Skeletal muscle tissue (tissue), 4 donors: ENCODE measurements around the gene NPEPPS. TPM values are rescaled to one million over a fixed set of nuclear protein-coding genes. Genes with fewer than 3 reads are reported as not detected.

Experiments used
- H3K27ac ChIP-seq: one replicate; pipeline ENCODE4 v1.7.0; 2013; ENCODE audit warnings: mild to moderate bottlenecking, low read depth, low read length, inconsistent platforms
- H3K27me3 ChIP-seq, 3 donors: one replicate each; pipeline ENCODE4 v1.7.0; 2013; ENCODE audit warnings: low read length in 3 of 3; ENCODE audit not compliant: control insufficient read depth in 3 of 3, insufficient read depth in 3 of 3
- H3K36me3 ChIP-seq, 3 donors: one replicate each; pipeline ENCODE4 v1.7.0; 2013; ENCODE audit warnings: low read length in 3 of 3; ENCODE audit not compliant: control insufficient read depth in 3 of 3, insufficient read depth in 3 of 3
- H3K4me1 ChIP-seq, 3 donors: one replicate each; pipeline ENCODE4 v1.7.0; 2013; ENCODE audit warnings: low read length in 3 of 3, mild to moderate bottlenecking in 3 of 3; ENCODE audit not compliant: control insufficient read depth in 3 of 3, insufficient read depth in 3 of 3
- H3K4me3 ChIP-seq, 3 donors: one replicate each; pipeline ENCODE4 v1.7.0; 2013; ENCODE audit warnings: low read length in 3 of 3
- H3K9ac ChIP-seq, 3 donors: one replicate each; pipeline ENCODE4 v1.7.0; 2013; ENCODE audit warnings: low read length in 3 of 3, mild to moderate bottlenecking in 3 of 3, moderate library complexity in 2 of 3, low read depth in 1 of 3
- H3K9me3 ChIP-seq, 3 donors: one replicate each; pipeline ENCODE4 v1.7.0; 2013; ENCODE audit warnings: low read length in 3 of 3; ENCODE audit not compliant: control insufficient read depth in 3 of 3
- total RNA-seq: library from RNA; depleted of rRNA; stranded (reverse); fragments of >200 nt; gene quantifications from one replicate; pipeline ENCODE4 v1.2.3, GENCODE V29; 2014
- donor health status: Osteomylitis.

NPEPPS gene
- total RNA-seq, 1 donor from 2014 or later, result 169 TPM

DNA sequence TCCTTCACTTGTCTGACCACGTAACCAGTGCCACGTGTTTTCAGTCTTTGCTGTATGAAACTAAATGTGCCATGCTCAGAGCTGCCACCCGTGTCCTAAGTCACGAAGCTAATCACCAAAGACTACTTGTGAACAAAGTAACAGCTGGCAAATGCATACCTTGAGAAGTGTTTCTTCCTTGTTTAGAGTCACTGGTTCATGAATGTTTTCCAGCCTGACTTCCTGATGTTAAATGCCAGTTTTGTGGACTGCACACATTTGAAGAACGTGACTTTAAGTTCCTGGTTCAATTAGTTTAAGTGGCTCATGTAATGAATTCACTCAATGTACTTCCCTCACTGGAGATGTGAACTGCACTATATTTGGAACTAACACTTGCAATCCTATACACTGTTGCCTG, 98.9 kb downstream of the NPEPPS start:
- H3K9me3 ChIP-seq, result no peaks in the 10 kb centered on the region
- no peak overlapping the region for H3K4me3 ChIP-seq
- H3K36me3 ChIP-seq, result peaks cover 0 to 3% (median 1%) of the 10 kb centered on the region in 3 donors
- no peaks in the 10 kb centered on the region for H3K4me1 ChIP-seq
- no peak overlapping the region for H3K27ac ChIP-seq
- H3K27me3 ChIP-seq, result no peaks in the 10 kb centered on the region
- no peak overlapping the region for H3K9ac ChIP-seq

DNA sequence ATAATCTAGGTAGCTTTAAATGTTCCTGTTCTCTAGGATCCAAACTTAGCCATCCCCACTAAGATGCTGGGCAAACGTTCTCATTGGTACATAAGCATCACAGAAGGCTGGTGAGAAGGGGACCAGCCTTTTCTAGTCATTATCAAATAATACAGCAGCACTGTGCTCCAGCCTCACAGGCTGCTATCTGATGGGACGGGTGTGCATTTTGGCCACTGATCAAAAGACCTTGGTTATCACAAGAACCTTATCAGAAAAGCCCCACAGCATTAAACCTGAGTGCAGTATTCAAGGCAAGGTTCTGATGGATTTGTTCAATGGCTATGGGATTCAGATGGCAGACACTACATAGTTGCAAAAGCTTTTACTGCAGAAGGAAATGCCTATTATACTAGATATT, 99.7 kb downstream of the NPEPPS start:
- H3K36me3 ChIP-seq, result peaks cover 0 to 2% (median 0%) of the 10 kb centered on the region in 3 donors
- no peak overlapping the region for H3K27ac ChIP-seq
- H3K4me1 ChIP-seq, result no peaks in the 10 kb centered on the region
- no peaks in the 10 kb centered on the region for H3K27me3 ChIP-seq
- no peaks in the 10 kb centered on the region for H3K9me3 ChIP-seq
- H3K4me3 ChIP-seq, result no peak overlapping the region
- no peak overlapping the region for H3K9ac ChIP-seq

DNA sequence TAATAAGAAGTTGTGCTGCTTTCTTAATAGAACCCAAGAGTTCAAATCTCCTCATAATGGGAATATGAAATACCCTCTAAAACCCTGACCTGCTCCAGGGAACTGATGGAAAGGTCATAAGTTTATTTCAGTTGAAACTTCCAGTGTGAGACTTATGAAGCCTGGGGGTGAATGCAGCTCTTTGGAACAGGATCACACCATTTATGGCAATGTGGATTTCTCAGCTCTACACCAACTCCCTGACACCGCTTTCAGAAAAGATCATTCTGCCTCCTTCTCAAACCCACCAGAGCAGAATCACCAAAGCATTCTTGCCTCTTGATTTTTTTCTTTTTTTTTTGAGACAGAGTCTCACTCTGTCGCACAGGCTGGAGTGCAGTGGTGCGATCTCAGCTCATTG, 102.1 kb downstream of the NPEPPS start:
- H3K9ac ChIP-seq, result no peak overlapping the region
- H3K27ac ChIP-seq, result no peak overlapping the region
- peaks cover 0 to 2% (median 0%) of the 10 kb centered on the region in 3 donors for H3K36me3 ChIP-seq
- peaks cover 5 to 6% (median 6%) of the 10 kb centered on the region in 3 donors for H3K4me1 ChIP-seq
- no peaks in the 10 kb centered on the region for H3K9me3 ChIP-seq
- H3K27me3 ChIP-seq, result no peaks in the 10 kb centered on the region
- no peak overlapping the region for H3K4me3 ChIP-seq

DNA sequence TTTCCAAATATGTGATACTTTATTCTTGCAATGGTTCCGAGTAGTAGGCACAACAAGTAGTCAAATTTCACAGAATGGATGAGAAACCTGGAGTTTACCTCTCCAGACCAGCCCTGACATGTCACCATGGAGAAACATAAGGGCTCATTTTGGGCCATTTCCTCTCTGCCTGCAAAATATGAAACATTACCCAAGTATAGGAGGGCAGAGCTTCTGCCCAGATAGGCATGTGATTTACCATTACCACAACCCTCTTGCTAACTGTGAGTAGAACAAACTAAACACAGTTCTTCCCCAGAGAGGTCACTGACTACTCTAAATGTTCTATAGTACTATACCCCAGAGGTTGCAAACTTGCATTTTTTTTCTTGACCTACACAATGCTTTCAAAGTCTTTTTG, 103.1 kb downstream of the NPEPPS start:
- peaks cover 0 to 2% (median 0%) of the 10 kb centered on the region in 3 donors for H3K36me3 ChIP-seq

DNA sequence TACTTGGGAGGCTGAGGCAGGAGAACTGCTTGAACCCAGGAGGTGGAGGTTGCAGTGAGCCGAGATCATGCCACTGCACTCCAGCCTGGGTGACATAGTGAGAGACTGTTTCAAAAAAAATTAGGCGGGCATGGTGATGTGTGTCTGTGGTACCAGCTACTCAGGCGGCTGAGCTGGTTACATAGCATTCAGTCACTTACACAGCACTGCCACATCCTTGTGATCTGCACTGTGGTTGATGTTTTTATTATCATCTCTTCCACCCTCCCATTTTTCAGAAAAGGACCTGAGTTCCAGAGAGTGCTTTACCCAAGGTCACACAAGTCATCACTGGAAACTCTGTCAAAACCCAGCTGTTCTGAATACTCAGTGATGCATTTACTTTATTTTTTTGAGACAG, 104.0 kb downstream of the NPEPPS start:
- Histone ChIP-seq H3K9me3 (no peaks in the 10 kb centered on the region), H3K4me1 (peaks cover 5 to 7% (median 6%) of the 10 kb centered on the region in 3 donors), H3K27ac (no peak overlapping the region), H3K27me3 (no peaks in the 10 kb centered on the region), H3K36me3 (peaks cover 0 to 2% (median 0%) of the 10 kb centered on the region in 3 donors), H3K9ac (no peak overlapping the region), H3K4me3 (no peak overlapping the region)

More for the DNA sequence above, 103.1 kb downstream of the NPEPPS start:
- Histone ChIP-seq H3K27me3 (no peaks in the 10 kb centered on the region), H3K4me1 (peaks cover 5 to 6% (median 6%) of the 10 kb centered on the region in 3 donors), H3K9me3 (no peaks in the 10 kb centered on the region), H3K9ac (no peak overlapping the region), H3K4me3 (no peak overlapping the region), H3K27ac (no peak overlapping the region)

DNA sequence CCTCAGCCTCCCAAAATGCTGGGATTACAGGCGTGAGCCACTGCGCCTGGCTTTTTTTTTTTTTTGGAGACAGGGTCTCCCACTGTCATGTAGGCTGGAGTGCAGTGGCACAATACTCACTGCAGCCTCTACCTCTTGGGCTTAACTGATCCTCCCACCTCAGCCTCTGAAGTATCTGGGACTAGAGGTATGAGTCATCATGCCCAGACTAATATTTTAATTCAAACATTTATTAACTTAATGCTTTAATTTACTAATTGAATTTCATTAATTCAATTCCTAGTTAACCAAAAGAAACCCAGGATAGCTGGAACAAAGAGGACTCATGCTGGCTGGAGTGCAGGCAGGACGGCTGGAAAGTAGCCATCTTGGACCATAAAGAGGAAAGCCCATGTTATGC, 104.8 kb downstream of the NPEPPS start:
- no peak overlapping the region for H3K27ac ChIP-seq
- no peaks in the 10 kb centered on the region for H3K27me3 ChIP-seq
- H3K4me1 ChIP-seq, result peaks cover 5 to 10% (median 6%) of the 10 kb centered on the region in 3 donors
- peaks cover 0 to 2% (median 0%) of the 10 kb centered on the region in 3 donors for H3K36me3 ChIP-seq
- no peak overlapping the region for H3K9ac ChIP-seq
- H3K4me3 ChIP-seq, result no peak overlapping the region
- no peaks in the 10 kb centered on the region for H3K9me3 ChIP-seq

DNA sequence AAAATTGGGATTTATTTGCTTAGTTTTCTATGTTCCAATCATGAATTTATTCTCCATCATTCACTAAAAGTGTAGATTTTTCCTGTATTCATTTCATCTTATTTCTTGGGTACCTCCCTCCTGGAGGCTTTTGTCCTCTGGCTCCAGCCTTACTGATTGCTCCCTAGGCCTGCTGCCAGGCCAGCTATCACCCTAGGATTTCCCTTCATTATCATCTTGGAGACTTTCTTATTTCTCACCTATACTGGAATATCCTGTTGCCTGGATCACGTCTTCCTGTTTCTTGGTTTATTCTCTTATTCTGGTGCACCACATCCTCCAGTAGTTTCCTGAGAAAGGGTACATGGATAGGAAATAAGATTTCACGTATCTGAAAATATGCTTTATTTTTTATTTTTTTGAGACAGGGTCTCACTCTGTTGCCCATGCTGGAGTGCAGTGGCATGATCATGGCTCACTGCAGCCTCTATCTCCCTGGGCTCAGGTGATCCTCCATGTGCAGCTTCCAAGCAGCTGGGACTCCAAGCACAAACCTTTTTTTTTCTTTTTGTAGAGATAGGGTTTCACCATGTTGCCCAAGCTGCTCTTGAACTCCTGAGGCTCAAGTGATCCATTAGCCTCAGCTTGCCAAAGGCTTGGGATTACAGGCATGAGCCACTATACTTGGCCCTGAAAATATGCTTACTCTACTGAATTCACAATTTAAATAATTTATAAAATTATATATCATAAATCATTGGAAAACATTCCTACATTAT, 105.5 kb downstream of the NPEPPS start:
- H3K36me3 ChIP-seq, result peaks cover 0 to 2% (median 0%) of the 10 kb centered on the region in 3 donors
- H3K27ac ChIP-seq, result no peak overlapping the region
- no peak overlapping the region for H3K9ac ChIP-seq
- H3K4me1 ChIP-seq, result peaks cover 5 to 10% (median 6%) of the 10 kb centered on the region in 3 donors
- H3K27me3 ChIP-seq, result no peaks in the 10 kb centered on the region
- H3K9me3 ChIP-seq, result no peaks in the 10 kb centered on the region
- no peak overlapping the region for H3K4me3 ChIP-seq

DNA sequence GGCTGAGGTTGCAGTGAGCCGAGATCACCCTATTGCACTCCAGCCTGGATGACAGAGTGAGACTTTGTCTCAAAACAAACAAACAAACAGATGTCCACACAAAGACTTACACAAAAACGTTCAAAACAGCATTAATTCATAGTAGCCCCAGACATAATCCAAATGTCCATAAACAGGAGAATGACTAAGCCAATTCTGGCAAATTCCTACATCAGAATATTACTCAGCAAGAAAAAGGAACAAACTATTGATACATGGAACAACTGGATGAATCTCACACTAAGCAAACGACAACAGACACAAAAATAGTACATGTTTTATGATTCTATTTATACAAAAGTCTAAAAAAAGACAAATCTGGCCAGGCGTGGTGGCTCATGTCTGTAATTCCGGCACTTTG, 108.0 kb downstream of the NPEPPS start:
- no peak overlapping the region for H3K4me3 ChIP-seq
- no peak overlapping the region for H3K9ac ChIP-seq
- H3K27me3 ChIP-seq, result no peaks in the 10 kb centered on the region
- H3K9me3 ChIP-seq, result no peaks in the 10 kb centered on the region
- peaks cover 0 to 2% (median 0%) of the 10 kb centered on the region in 3 donors for H3K36me3 ChIP-seq
- H3K27ac ChIP-seq, result no peak overlapping the region
- peaks cover 5 to 10% (median 6%) of the 10 kb centered on the region in 3 donors for H3K4me1 ChIP-seq

DNA sequence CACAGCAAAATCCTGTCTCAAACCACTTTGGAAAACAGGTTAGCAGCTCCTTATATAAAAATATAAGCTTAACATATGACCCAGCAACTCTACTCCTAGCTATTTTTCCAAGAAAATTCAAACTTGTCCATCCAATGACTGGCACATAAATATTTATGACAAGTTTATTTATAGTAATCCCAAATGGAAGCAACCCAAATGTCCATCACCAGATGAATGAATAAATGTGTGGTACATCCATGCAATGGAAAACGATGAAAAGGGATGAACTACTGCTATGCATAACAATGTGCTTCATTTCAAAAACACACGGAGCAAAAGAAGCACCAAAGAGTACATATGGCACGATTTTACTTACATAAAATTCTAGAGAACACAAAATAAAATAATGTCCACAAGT, 109.2 kb downstream of the NPEPPS start:
- H3K9me3 ChIP-seq, result no peaks in the 10 kb centered on the region
- H3K27ac ChIP-seq, result no peak overlapping the region
- no peak overlapping the region for H3K4me3 ChIP-seq
- H3K4me1 ChIP-seq, result peaks cover 5 to 10% (median 6%) of the 10 kb centered on the region in 3 donors
- H3K36me3 ChIP-seq, result no peaks in the 10 kb centered on the region
- peak overlapping the region in 1 of 3 donors; percentile 33 for H3K9ac ChIP-seq
- no peaks in the 10 kb centered on the region for H3K27me3 ChIP-seq

DNA sequence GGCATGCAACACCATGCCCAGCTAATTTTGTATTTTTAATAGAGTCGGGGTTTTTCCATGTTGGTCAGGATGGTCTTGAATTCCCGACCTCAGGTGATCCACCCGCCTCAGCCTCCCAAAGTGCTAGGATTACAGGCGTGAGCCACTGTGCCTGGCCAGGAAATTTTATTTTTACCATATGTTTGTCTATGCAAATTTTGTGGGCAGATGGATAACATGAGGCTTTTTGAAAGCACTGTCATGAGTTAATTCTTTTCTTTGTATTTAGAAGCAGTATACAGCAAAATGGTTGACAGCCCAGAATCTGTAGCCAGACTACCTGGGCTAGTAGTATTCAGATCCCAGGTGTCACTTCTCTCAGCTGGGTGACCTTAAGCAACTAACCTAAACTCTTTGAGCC, 110.3 kb downstream of the NPEPPS start:
- H3K27me3 ChIP-seq, result no peaks in the 10 kb centered on the region
- H3K9me3 ChIP-seq, result no peaks in the 10 kb centered on the region
- no peaks in the 10 kb centered on the region for H3K36me3 ChIP-seq
- no peak overlapping the region for H3K4me3 ChIP-seq
- H3K27ac ChIP-seq, result no peak overlapping the region
- H3K4me1 ChIP-seq, result peaks cover 2 to 9% (median 4%) of the 10 kb centered on the region in 3 donors
- no peak overlapping the region for H3K9ac ChIP-seq
